Transverse colon (tissue), 4 donors: ENCODE data around the gene FAM210A. TPM values are rescaled to one million over a fixed set of nuclear protein-coding genes. Genes with fewer than 3 reads are reported as not detected.
A peak's percentile ranks its signal among the peaks of the same experiment; 100 is the strongest.
"Not testable (repeated sequence)": the region's sequence is repeated elsewhere in the genome, so short reads cannot be mapped to it uniquely, and the experiment has no call there.

Source experiments
- DNase-seq: peaks from one replicate; pipeline ENCODE4 v3.0.0-alpha.2; 2019
- H3K27ac ChIP-seq, 4 donors: fragments of 200-600 bp; sonication (generic); 2 replicates each; pipeline ENCODE4 v1.5.1; 2016 to 2018; ENCODE audit warnings: inconsistent platforms in 4 of 4
- H3K27me3 ChIP-seq: fragments of 200-600 bp; sonication (generic); 2 replicates; pipeline ENCODE4 v1.5.1; 2017; ENCODE audit warnings: inconsistent platforms
- H3K36me3 ChIP-seq, 4 donors: fragments of 200-600 bp; sonication (generic); 2 replicates each; pipeline ENCODE4 v1.5.1; 2017 to 2019; ENCODE audit warnings: inconsistent platforms in 4 of 4
- H3K4me1 ChIP-seq, 4 donors: fragments of 200-600 bp; sonication (generic); 2 replicates each; pipeline ENCODE4 v1.5.1; 2017 to 2020; ENCODE audit warnings: inconsistent platforms in 4 of 4
- H3K4me3 ChIP-seq, 4 donors: fragments of 200-600 bp; sonication (generic); 1 replicate in 1 of 4; 2 replicates in 3 of 4; pipeline versions ENCODE4 v1.5.1 to v1.6.1; 2017 to 2019; ENCODE audit warnings: inconsistent platforms in 4 of 4
- H3K9me3 ChIP-seq, 2 donors: fragments of 200-600 bp; sonication (generic); 2 replicates each; pipeline ENCODE4 v1.5.1; 2017 to 2019; ENCODE audit warnings: inconsistent platforms in 2 of 2
- CTCF ChIP-seq, 5 experiments: fragments of 200-600 bp in 3 of 5; fragments of 450-650 bp in 2 of 5; sonication (generic) in 3 of 5; IDR thresholded peaks; 1 replicate in 2 of 5; 2 replicates in 3 of 5; pipeline ENCODE4 v1.5.1; 2016 to 2017; ENCODE audit warnings: antibody characterized with exemption in 5 of 5, inconsistent platforms in 3 of 5, mild to moderate bottlenecking in 2 of 5, moderate library complexity in 1 of 5
- EP300 ChIP-seq: sonication (generic); formaldehyde crosslinking; IDR thresholded peaks from one replicate; pipeline ENCODE4 v1.6.1; 2017; ENCODE audit warnings: antibody characterized with exemption, low read depth
- POLR2A ChIP-seq: fragments of 450-650 bp; IDR thresholded peaks from one replicate; pipeline ENCODE4 v1.6.1; 2016; ENCODE audit warnings: antibody characterized with exemption, mild to moderate bottlenecking, moderate library complexity
- POLR2AphosphoS5 ChIP-seq, 3 donors: sonication (generic); formaldehyde crosslinking; IDR thresholded peaks; one replicate each; pipeline ENCODE4 v1.6.1; 2016; ENCODE audit warnings: antibody characterized with exemption in 3 of 3
- WGBS, 2 donors: methylation state at CpG; one replicate each; pipeline ENCODE4 v1.1.5; 2018; ENCODE audit warnings: low coverage in 1 of 2; 5-methylcytosine and 5-hydroxymethylcytosine counted together
- in situ Hi-C, 4 donors: fragments of 200-750 bp; cut with MboI; loops; one replicate each; pipeline versions ENCODE4 v1.15.0 to v1.15.1; 2017; ENCODE audit warnings: low sequenced_read_pairs in 3 of 4, low pct_ligation_motif_present in 1 of 4, low pct_unique_long_range_greater_than_20kb in 1 of 4
- intact Hi-C: fragments of 100-400 bp; cut with DNase I; formaldehyde crosslinking; loops from one replicate; pipeline ENCODE4 v1.15.1; 2023; ENCODE audit warnings: low total_unique reads
- total RNA-seq, 4 donors: library from RNA; depleted of rRNA; stranded (reverse); fragments of >200 nt; gene quantifications; one replicate each; pipeline ENCODE4 v1.1.0, GENCODE V29; 2016

Gene FAM210A
- total RNA-seq, 4 donors from 2014 or later: 0.80 to 12.2 (median 10.2) TPM

DNA sequence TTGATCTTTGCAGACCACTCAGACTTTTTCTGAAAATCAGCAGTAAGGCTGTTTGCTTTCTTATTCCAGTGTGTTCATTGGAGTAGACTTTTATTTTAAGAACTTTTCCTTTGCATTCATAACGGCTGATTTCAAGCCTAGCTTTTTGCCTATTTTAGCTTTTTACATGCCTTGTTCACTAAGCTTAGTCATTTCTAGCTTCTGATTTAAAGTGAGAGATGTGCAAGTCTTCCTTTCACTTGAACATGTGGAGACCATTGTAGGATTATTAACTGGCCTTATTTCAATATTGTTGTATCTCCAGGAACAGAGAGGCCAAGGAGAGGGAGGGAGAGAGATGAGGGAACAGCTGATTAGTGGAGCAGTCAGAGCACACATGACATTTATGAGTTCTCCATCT is 32.3 kb upstream of the FAM210A start:
- Histone ChIP-seq H3K4me1 (no peaks in the 10 kb centered on the region), H3K36me3 (peaks cover 0 to 32% (median 6%) of the 10 kb centered on the region in 4 donors), H3K9me3 (no peaks in the 10 kb centered on the region), H3K27ac (no peak overlapping the region), H3K27me3 (no peaks in the 10 kb centered on the region), H3K4me3 (no peak overlapping the region)
- intact Hi-C loops (no loop called here), in situ Hi-C loops (loop anchor here in 1 of 4 donors (25.0 kb wide), 1 partner anchor 96 kb away; no protein-coding TSS in a partner anchor)
- DNase-seq: no peak
- 63 to 75% methylated on average over 1 of the region's 1 CpG for WGBS, 2 donors
- TF ChIP-seq POLR2A (no peak), EP300 (no peak), CTCF (IDR thresholded peaks at IDR 0.05) (no peak), POLR2AphosphoS5 (IDR thresholded peaks at IDR 0.05) (no peak)

DNA sequence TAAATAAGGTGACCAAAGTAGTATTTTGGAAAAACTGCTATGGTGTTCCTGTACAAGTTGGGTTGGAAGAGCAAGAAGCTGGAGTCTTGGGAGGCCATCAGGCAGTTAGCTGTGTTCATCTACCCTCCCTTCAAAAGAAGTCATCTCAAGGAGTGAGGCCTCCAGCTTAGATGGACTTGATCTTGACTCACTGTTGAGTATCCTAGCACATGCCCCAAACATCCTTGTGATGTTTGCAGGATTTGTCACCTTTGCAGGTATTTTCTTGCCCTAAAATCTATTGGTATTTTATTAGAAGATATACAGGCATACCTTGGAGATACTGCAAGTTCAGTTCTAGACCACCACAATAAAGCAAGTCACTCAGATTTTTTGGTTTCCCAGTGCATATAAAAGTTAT is 30.3 kb upstream of the FAM210A start:
- in situ Hi-C loops: loop anchor here in 1 of 4 donors (25.0 kb wide), 1 partner anchor 94 kb away; no protein-coding TSS in a partner anchor
- intact Hi-C loops: no loop called here
- peaks cover 0 to 44% (median 14%) of the 10 kb centered on the region in 4 donors for H3K36me3 ChIP-seq

DNA sequence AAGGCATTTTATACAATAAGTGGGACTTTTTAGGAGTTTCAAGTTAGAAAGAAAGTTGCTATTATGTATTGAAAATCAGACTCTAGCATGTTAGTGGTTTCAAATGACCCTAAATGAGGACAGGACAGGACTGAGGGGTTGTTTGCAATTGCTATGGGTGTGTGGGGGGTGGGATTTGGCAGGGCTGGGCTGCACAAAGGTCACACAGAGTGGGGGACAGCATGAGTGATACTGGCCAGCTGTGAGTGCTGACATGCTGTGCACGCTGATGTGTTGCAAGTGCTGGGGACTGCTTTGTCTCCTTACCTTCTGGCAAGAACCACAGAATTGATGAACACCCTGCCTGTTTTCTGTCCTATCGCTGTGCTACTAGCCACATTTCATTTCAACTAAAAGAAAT is 29.9 kb upstream of the FAM210A start:
- WGBS, 2 donors: 95% methylated on average over 2 of the region's 2 CpGs; no CpG with 5 or more reads in 1 of the 2 donors
- peaks cover 0 to 44% (median 14%) of the 10 kb centered on the region in 4 donors for H3K36me3 ChIP-seq

More for the DNA sequence above, 30.3 kb upstream of the FAM210A start:
- Histone ChIP-seq H3K4me3 (no peak overlapping the region), H3K4me1 (no peaks in the 10 kb centered on the region), H3K27ac (no peak overlapping the region), H3K27me3 (no peaks in the 10 kb centered on the region), H3K9me3 (no peaks in the 10 kb centered on the region)
- no peak for TF ChIP-seq POLR2AphosphoS5 (IDR thresholded peaks at IDR 0.05)
- no peak for TF ChIP-seq EP300
- TF ChIP-seq POLR2A: no peak
- TF ChIP-seq CTCF (IDR thresholded peaks at IDR 0.05): no peak
- no peak for DNase-seq

DNA sequence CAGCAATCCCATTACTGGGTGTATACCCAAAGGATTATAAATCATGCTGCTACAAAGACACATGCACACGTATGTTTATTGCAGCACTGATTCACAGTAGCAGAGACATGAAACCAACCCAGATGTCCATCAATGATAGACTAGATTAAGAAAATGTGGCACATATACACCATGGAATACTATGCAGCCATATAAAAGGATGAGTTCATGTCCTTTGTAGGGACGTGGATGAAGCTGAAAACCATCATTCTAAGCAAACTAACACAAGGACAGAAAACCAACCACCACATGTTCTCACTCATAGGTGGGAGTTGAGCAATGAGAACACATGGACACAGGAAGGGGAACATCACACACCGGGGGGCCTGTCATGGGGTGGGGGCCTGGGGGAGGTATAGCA is 25.2 kb upstream of the FAM210A start:
- intact Hi-C loops, H3K4me3 ChIP-seq, H3K9me3 ChIP-seq, H3K4me1 ChIP-seq, H3K27me3 ChIP-seq, DNase-seq, H3K27ac ChIP-seq: not testable (repeated sequence)
- in situ Hi-C loops: loop anchor here in 1 of 4 donors (25.0 kb wide), 1 partner anchor 89 kb away; no protein-coding TSS in a partner anchor
- peaks cover 0 to 43% (median 17%) of the 10 kb centered on the region in 4 donors for H3K36me3 ChIP-seq
- whole genome bisulfite sequencing, 2 donors: 96% methylated on average over 3 of the region's 3 CpGs; no CpG with 5 or more reads in 1 of the 2 donors

More for the DNA sequence above, 29.9 kb upstream of the FAM210A start:
- Histone ChIP-seq H3K9me3 (no peaks in the 10 kb centered on the region), H3K27ac (no peak overlapping the region), H3K4me3 (no peak overlapping the region), H3K4me1 (no peaks in the 10 kb centered on the region), H3K27me3 (no peaks in the 10 kb centered on the region)
- in situ Hi-C loops (loop anchor here in 1 of 4 donors (25.0 kb wide), 1 partner anchor 94 kb away; no protein-coding TSS in a partner anchor), intact Hi-C loops (no loop called here)
- no peak for TF ChIP-seq EP300
- TF ChIP-seq POLR2AphosphoS5 (IDR thresholded peaks at IDR 0.05): no peak
- TF ChIP-seq CTCF (IDR thresholded peaks at IDR 0.05): no peak
- TF ChIP-seq POLR2A: no peak
- DNase-seq: no peak

GRCh38 chr18:13746633-13747032 is 20.3 kb upstream of the FAM210A start:
- Histone ChIP-seq H3K27me3 (no peaks in the 10 kb centered on the region), H3K27ac (no peak overlapping the region), H3K4me1 (no peaks in the 10 kb centered on the region), H3K4me3 (no peak overlapping the region), H3K36me3 (peaks cover 0 to 22% (median 9%) of the 10 kb centered on the region in 4 donors), H3K9me3 (no peaks in the 10 kb centered on the region)
- WGBS, 2 donors: 48 to 69% methylated on average over 2 to 3 of the region's 3 CpGs
- DNase-seq: peak; percentile 35
- in situ Hi-C loops: no loop called here
- no peak for TF ChIP-seq EP300
- TF ChIP-seq CTCF (IDR thresholded peaks at IDR 0.05): peak in 1 of 5 experiments; percentile 16
- TF ChIP-seq POLR2AphosphoS5 (IDR thresholded peaks at IDR 0.05): no peak
- no peak for TF ChIP-seq POLR2A
- intact Hi-C loops: no loop called here
